GM12878 (cell line): Measurements from ENCODE around the gene TM7SF2. TPM values are rescaled to one million over a fixed set of nuclear protein-coding genes. Genes with fewer than 3 reads are reported as not detected.

ENCODE experiments used
- ATAC-seq: fragments of 200-7000 bp; cut with Tn5 transposase; 3 replicates; pipeline ENCODE4 v1.9.1; 2020; ENCODE audit warnings: mild to moderate bottlenecking, moderate library complexity
- BruUV-seq: library from RNA; stranded (reverse); fragments of 400-500 nt; replicated peaks from 2 replicates; lab custom pipeline; 2021; lab: Mats Ljungman, UMichigan
- CTCF ChIA-PET: fragments of 300-600 bp; sonication (Branson Sonifier 250); formaldehyde crosslinking; extraction: SDS; loops from one replicate; lab custom pipeline; 2021; ENCODE audit warnings: inconsistent platforms; lab: Yijun Ruan, JAX
- POLR2A ChIA-PET: fragments of 350-600 bp; formaldehyde crosslinking; extraction: SDS; loops from one replicate; lab custom pipeline; 2021; ENCODE audit warnings: inconsistent platforms; lab: Charles Lee
- RAD21 ChIA-PET: fragments of 300-600 bp; sonication (Branson Sonifier 250); formaldehyde crosslinking; loops from one replicate; lab custom pipeline; 2023; ENCODE audit warnings: antibody characterized with exemption; ENCODE audit not compliant: unreplicated experiment; lab: Charles Lee
- SMC1A ChIA-PET: fragments of 300-600 bp; sonication (Branson Sonifier 250); formaldehyde crosslinking; loops from one replicate; lab custom pipeline; 2023; ENCODE audit not compliant: unreplicated experiment, uncharacterized antibody; lab: Charles Lee
- DNase-seq: peaks from one replicate; pipeline ENCODE4 v3.0.0-alpha.2; 2011; ENCODE audit warnings: low read depth, low spot score
- FAIRE-seq: peaks from 3 replicates; lab custom pipeline; 2011; peaks lifted over from hg19 to GRCh38; lab: Jason Lieb, UNC
- H2AFZ ChIP-seq: 2 replicates; pipeline ENCODE4 v1.6.0; 2011; ENCODE audit warnings: low read depth, low read length, control low read depth; ENCODE audit not compliant: control insufficient read depth
- H3K27ac ChIP-seq: 2 replicates; pipeline ENCODE4 v1.5.1; 2011; ENCODE audit warnings: control low read depth; ENCODE audit not compliant: control insufficient read depth, insufficient read depth
- H3K27me3 ChIP-seq, 2 experiments: replicated peaks in 1 of 2; 2 replicates each; pipeline versions ENCODE4 v1.6.0 to v1.6.1; 2011; ENCODE audit warnings: low read length in 1 of 2; ENCODE audit not compliant: control insufficient read depth in 2 of 2, insufficient read depth in 2 of 2
- H3K36me3 ChIP-seq, 2 experiments: 2 replicates each; pipeline ENCODE4 v1.5.1; 2011; ENCODE audit warnings: low read length in 1 of 2; ENCODE audit not compliant: control insufficient read depth in 2 of 2, insufficient read depth in 2 of 2
- H3K4me1 ChIP-seq: 2 replicates; pipeline ENCODE4 v1.6.1; 2011; ENCODE audit warnings: mild to moderate bottlenecking, low read length, moderate library complexity, mixed read lengths; ENCODE audit not compliant: control insufficient read depth, insufficient read depth
- H3K4me2 ChIP-seq: 2 replicates; pipeline ENCODE4 v1.6.0; 2011; ENCODE audit warnings: control low read depth; ENCODE audit not compliant: control insufficient read depth, insufficient read depth
- H3K4me3 ChIP-seq: fragments of 200-600 bp; sonication (generic); 2 replicates; pipeline ENCODE4 v1.5.1; 2016
- H3K79me2 ChIP-seq: 2 replicates; pipeline ENCODE4 v1.6.0; 2011; ENCODE audit warnings: low read length; ENCODE audit not compliant: control insufficient read depth, insufficient read depth
- H3K9ac ChIP-seq: 2 replicates; pipeline ENCODE4 v1.8.0; 2011; ENCODE audit warnings: low read length, control low read depth, mixed read lengths; ENCODE audit not compliant: control insufficient read depth, insufficient read depth
- H3K9me3 ChIP-seq: replicated peaks from 3 replicates; pipeline ENCODE4 v1.5.1; 2011; ENCODE audit warnings: mild to moderate bottlenecking, low read length; ENCODE audit not compliant: control insufficient read depth, insufficient read depth
- H4K20me1 ChIP-seq: 2 replicates; pipeline ENCODE4 v1.6.0; 2011; ENCODE audit not compliant: control insufficient read depth, insufficient read depth
- EP300 ChIP-seq, 2 experiments: fragments of 150-350 bp in 1 of 2; IDR thresholded peaks; 2 replicates each; pipeline ENCODE4 v1.6.1; 2011 to 2012; ENCODE audit warnings: low read depth in 2 of 2, low read length in 2 of 2, borderline replicate concordance in 1 of 2, improper control_type of control experiment in 1 of 2, inconsistent platforms in 1 of 2; ENCODE audit not compliant: control insufficient read depth in 1 of 2
- FOS ChIP-seq: IDR thresholded peaks from 3 replicates; pipeline ENCODE4 v1.6.1; 2011; ENCODE audit warnings: borderline replicate concordance; ENCODE audit not compliant: insufficient read length; ENCODE audit errors: extremely low read depth
- JUND ChIP-seq: IDR thresholded peaks from 2 replicates; pipeline ENCODE4 v1.6.1; 2012; ENCODE audit warnings: low read depth, mild to moderate bottlenecking, low read length, improper control_type of control experiment, moderate library complexity
- POLR2AphosphoS2 ChIP-seq: IDR thresholded peaks from 2 replicates; pipeline ENCODE4 v1.6.1; 2011; ENCODE audit warnings: low read depth, mild to moderate bottlenecking, low read length, improper control_type of control experiment, moderate library complexity
- POLR2AphosphoS5 ChIP-seq: IDR thresholded peaks from 2 replicates; pipeline ENCODE4 v1.6.1; 2011; ENCODE audit warnings: mild to moderate bottlenecking, low read length, inconsistent platforms
- SIX5 ChIP-seq: IDR thresholded peaks from 2 replicates; pipeline ENCODE4 v1.6.1; 2011; ENCODE audit warnings: mild to moderate bottlenecking, low read depth, low read length, moderate library complexity; ENCODE audit not compliant: severe bottlenecking
- STAT1 ChIP-seq: fragments of 450-650 bp; conservative IDR thresholded peaks from 2 replicates; pipeline ENCODE4 v1.6.1; 2014; ENCODE audit warnings: antibody characterized with exemption, mild to moderate bottlenecking
- SUZ12 ChIP-seq: fragments of 200-600 bp; sonication (generic); IDR thresholded peaks from one replicate; pipeline ENCODE4 v1.6.1; 2018; ENCODE audit warnings: antibody characterized with exemption, mild to moderate bottlenecking; ENCODE audit not compliant: unreplicated experiment
- ZNF217 ChIP-seq: fragments of 450-650 bp; IDR thresholded peaks from 2 replicates; pipeline ENCODE4 v1.6.1; 2017; ENCODE audit warnings: antibody characterized with exemption, mild to moderate bottlenecking
- ZNF384 ChIP-seq: IDR thresholded peaks from 2 replicates; pipeline ENCODE4 v1.6.1; 2012; ENCODE audit warnings: low read depth, mild to moderate bottlenecking, low read length, improper control_type of control experiment, borderline replicate concordance
- ZSCAN29 ChIP-seq: fragments of 450-650 bp; IDR thresholded peaks from 2 replicates; pipeline ENCODE4 v1.6.1; 2017; ENCODE audit warnings: mild to moderate bottlenecking, moderate library complexity
- WGBS: methylation state at CpG from one replicate; pipeline ENCODE4 v1.1.6; 2016; ENCODE audit warnings: low lambda C conversion rate; ENCODE audit not compliant: insufficient replicate concordance, insufficient coverage; ENCODE audit errors: missing lambda C conversion rate; 5-methylcytosine and 5-hydroxymethylcytosine counted together
- in situ Hi-C: fragments of 300-500 bp; cut with MboI; formaldehyde crosslinking; loops from 9 replicates; pipeline ENCODE4 v1.14.3; 2018; ENCODE audit warnings: mixed read lengths
- intact Hi-C: fragments of 100-400 bp; cut with micrococcal nuclease; formaldehyde crosslinking; loops from one replicate; pipeline ENCODE4 v1.14.2; 2022; ENCODE audit not compliant: unreplicated experiment
- polyA plus RNA-seq, 11 experiments: library from polyadenylated mRNA; depleted of rRNA in 4 of 11; unstranded in 6 of 11; stranded (reverse) in 5 of 11; fragments of >200 nt; fragmentation: Nextera tagmentation in 4 of 11; fragmentation: Illumina TruSeq in 1 of 11; extraction: Ambion mirVana in 4 of 11; extraction: Trizol in 1 of 11; gene quantifications; 1 replicate in 1 of 11; 2 replicates in 10 of 11; pipeline versions ENCODE4 v1.2.1 to v1.2.3, GENCODE V29; 2011 to 2016; ENCODE audit warnings: inconsistent platforms in 2 of 11, missing spikeins in 2 of 11, low read depth in 1 of 11
- total RNA-seq, 4 experiments: library from RNA; depleted of rRNA in 3 of 4; stranded (reverse); fragments of >200 nt in 3 of 4; fragmentation: Illumina TruSeq in 1 of 4; extraction: Trizol in 1 of 4; gene quantifications; 2 replicates each; pipeline versions ENCODE4 v1.2.1 to v1.2.3, GENCODE V29; 2013 to 2021
- TF ChIP-seq, protein P1 (sequence below): IDR thresholded peaks from 2 replicates; pipeline ENCODE4 v1.6.1; 2011; ENCODE audit warnings: low read depth, low read length, improper control_type of control experiment, borderline replicate concordance

TM7SF2 gene
- total and polyA plus RNA-seq, 10 of the 15 experiments (the other 5 are each of a cell fraction or from before 2014, with no cell fraction given) = 0.52 to 57.7 (median 20.7) TPM

DNA sequence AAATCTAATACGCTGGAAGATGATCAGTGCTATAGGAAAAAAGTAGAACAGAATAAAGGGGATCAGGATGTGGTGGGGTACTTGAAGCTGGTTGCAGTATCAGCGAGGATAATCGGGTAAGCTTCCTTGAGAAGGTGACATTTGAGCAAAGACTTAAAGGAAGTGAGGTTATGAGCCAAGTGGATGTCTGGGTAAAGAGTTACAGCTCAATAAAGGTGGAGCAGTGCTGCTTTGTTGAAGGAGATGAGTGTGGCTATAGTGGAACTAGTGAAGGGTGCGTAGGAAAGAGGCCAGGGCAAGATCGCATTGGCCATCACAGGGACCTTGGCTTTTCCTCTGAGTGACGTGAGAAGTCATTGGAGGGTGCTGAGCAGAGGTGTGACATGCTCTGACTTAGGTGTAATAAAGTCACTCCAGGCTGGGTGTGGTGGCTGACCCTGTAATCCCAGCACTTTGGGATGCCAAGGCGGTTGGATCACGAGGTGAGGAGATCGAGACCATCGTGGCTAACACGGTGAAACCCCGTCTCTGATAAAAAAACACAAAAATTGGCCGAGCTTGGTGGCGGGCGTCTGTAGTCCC is 24.9 kb downstream of the TM7SF2 start:
- intact Hi-C loops (loop anchor here (10.0 kb wide), 1 partner anchor 118 kb away; no protein-coding TSS in a partner anchor), in situ Hi-C loops (no loop called here)
- Histone ChIP-seq H3K27me3 (no peaks in the 10 kb centered on the region), H3K4me1 (peaks cover 11% of the 10 kb centered on the region), H3K4me2 (no peak overlapping the region), H2AFZ (no peak overlapping the region), H4K20me1 (no peaks in the 10 kb centered on the region), H3K36me3 (peaks cover 0 to 4% of the 10 kb centered on the region in 2 experiments; a peak in 3 of 4 replicates), H3K9ac (no peak overlapping the region), H3K9me3 (no peaks in the 10 kb centered on the region), H3K79me2 (peaks cover 35% of the 10 kb centered on the region), H3K4me3 (no peak overlapping the region), H3K27ac (no peak overlapping the region)
- SMC1A ChIA-PET = interaction anchor here (0.6 to 2.3 kb wide), 7 partner anchors 8 to 193 kb away, joined by 4 to 13 read pairs (median 6); partner anchors contain the start of genes FAU and MRPL49
- DNase-seq = no peak
- POLR2A ChIA-PET = interaction anchor here (0.6 to 2.5 kb wide), 5 partner anchors 13 to 126 kb away, joined by 4 to 9 read pairs (median 5); partner anchors contain the start of genes FAU, MRPL49, POLA2 and TM7SF2
- BruUV-seq = no TSS peak
- CTCF ChIA-PET = interaction anchor here (1.2 to 6.7 kb wide), 7 partner anchors 9 to 179 kb away, joined by 3 to 40 read pairs (median 6); partner anchors contain the start of genes CAPN1, CDC42EP2, FAU and MRPL49
- TF ChIP-seq JUND (no peak), EP300 (IDR thresholded peaks at IDR 0.05; ENCODE audit: borderline replicate concordance in 1 of 2, control insufficient read depth in 1 of 2, low read depth in 2 of 2, low read length in 2 of 2) (no peak), SIX5 (no peak), ZNF217 (no peak), POLR2AphosphoS2 (no peak), FOS (no peak), STAT1 (no peak), ZSCAN29 (no peak), POLR2AphosphoS5 (no peak), SUZ12 (no peak), ZNF384 (no peak)
- TF ChIP-seq, protein P1, sequence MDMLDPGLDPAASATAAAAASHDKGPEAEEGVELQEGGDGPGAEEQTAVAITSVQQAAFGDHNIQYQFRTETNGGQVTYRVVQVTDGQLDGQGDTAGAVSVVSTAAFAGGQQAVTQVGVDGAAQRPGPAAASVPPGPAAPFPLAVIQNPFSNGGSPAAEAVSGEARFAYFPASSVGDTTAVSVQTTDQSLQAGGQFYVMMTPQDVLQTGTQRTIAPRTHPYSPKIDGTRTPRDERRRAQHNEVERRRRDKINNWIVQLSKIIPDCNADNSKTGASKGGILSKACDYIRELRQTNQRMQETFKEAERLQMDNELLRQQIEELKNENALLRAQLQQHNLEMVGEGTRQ = no peak
- no peak for ATAC-seq
- FAIRE-seq = no peak
- RAD21 ChIA-PET = interaction anchor here (0.5 to 3.0 kb wide), 4 partner anchors 15 to 139 kb away, joined by 3 to 25 read pairs (median 12); partner anchors contain the start of genes CAPN1, FAU and MRPL49
- WGBS = 94% methylated on average over 15 of the region's 15 CpGs
